SK-N-MC (cell line): ENCODE results near the gene ZFP36.

Experiments
- EZH2 ChIP-seq: fragments of 200-600 bp; sonication (generic); IDR thresholded peaks from one replicate; pipeline ENCODE4 v1.6.1; 2017; ENCODE audit warnings: antibody characterized with exemption
- FOXP2 ChIP-seq: optimal IDR thresholded peaks from 2 replicates; pipeline ENCODE3; 2011; ENCODE audit warnings: mild to moderate bottlenecking, moderate library complexity; ENCODE audit not compliant: insufficient read depth; ENCODE audit errors: extremely low read length, control extremely low read depth
- POLR2AphosphoS5 ChIP-seq: IDR thresholded peaks from 2 replicates; pipeline ENCODE4 v1.6.1; 2012; ENCODE audit warnings: mild to moderate bottlenecking, low read depth, low read length, borderline replicate concordance

DNA sequence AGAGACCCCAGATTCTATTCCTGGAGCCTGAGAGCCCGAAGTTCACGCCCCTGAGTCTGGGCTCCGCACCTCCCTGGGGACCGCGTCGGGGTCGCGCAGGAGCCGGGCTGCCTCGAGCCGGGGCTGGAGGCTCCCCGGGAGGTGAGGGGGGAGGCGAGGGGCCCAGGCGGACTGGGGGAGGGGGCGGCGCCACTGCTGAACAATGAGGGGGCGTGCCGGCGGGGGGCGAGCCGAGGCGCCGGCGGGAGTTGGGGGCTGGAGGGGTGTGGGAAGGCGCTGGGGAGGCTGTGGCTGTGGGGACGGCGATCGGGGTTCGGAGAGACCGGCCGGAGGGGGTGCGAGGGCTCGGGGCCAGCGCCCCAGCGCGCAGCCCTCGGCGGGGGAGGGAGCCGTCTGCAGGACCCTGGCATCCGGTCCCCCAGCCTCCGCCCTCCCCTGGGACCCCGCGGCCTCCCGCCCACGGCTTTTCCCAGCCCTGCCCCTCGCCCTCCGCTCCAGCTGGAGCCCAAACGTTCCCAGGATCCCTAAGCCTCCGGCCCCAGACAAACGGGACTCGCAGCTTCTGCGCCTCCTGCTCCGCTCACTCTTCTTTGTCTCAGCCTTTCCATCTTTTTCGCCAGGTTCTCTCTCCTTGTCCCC lies 6.7 kb downstream of the ZFP36 start:
- TF ChIP-seq EZH2 (no peak), POLR2AphosphoS5 (peak; percentile 54; the same call in 1 of the 2 replicates), FOXP2 (no peak)
